Measurements from ENCODE around the gene VSTM1.
"Not testable (repeated sequence)": the region's sequence is repeated elsewhere in the genome, so short reads cannot be mapped to it uniquely, and the experiment has no call there.

The VSTM1 gene

GRCh38 chr19:54073829-54074228, 10.1 kb upstream of the VSTM1 start:
- ATAC-seq, result no peak
- DNase-seq, result no peak

GRCh38 chr19:54069470-54069869, 5.8 kb upstream of the VSTM1 start:
- no peak for DNase-seq
- ATAC-seq, result no peak

DNA sequence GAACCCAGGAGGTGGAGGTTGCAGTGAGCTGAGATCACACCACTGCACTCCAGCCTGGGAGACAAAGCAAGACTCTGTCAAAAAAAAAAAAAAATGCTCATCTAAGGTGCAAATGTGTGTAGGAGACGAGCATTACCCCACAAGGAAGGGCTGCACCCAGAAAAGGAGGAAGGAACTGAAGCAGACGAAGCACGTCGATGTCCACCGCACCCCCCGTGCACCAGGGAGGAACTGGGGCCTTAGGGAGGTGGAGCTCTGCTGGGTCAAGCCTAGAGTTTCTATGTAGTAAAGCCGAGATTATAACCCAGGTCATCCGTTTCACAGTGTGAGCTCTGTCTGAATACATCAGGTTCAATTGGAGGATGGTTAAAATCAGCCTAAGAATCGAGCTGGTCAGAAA, 1.1 kb downstream of the VSTM1 start:
- ATAC-seq, result no peak

DNA sequence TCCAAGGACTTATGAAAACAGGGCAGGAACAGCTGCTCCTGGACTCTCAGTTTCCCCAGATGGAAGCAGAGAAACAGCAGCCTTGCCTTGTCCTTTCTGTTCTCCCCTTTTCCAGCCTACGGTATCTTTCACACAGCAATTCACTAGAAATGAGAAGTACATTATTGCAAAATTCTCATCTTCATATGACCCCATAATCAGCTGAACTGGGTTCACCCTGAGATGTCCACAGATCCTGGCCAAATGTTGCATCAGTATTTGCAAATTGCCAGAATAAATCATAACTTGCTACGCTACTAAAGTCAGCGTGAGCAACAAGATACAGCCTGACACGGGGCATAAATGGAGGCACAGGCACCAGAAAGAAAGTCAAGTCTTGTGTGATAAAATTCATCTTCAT, 16.1 kb downstream of the VSTM1 start:
- ATAC-seq, result no peak

More for the DNA sequence above, 1.1 kb downstream of the VSTM1 start:
- DNase-seq, result no peak

DNA sequence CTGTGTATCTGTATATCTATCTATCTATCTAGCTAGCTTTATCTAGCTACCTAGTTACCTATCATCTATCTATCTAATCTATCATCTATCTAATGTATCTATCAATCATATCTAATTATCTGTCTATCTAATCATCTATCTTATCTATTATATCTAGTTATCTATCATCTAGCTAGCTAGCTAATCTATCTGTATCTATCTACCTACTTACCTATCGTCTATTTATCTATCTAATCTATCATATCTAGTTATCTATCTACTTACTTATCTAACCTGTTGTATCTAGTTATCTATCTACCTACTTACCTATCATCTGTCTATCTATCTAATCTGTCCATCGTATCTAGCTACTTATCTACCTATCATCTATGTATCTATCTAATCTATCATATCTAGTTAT, 17.9 kb downstream of the VSTM1 start:
- DNase-seq (no peak), ATAC-seq (no peak)

More for the DNA sequence above, 16.1 kb downstream of the VSTM1 start:
- DNase-seq, result no peak

DNA sequence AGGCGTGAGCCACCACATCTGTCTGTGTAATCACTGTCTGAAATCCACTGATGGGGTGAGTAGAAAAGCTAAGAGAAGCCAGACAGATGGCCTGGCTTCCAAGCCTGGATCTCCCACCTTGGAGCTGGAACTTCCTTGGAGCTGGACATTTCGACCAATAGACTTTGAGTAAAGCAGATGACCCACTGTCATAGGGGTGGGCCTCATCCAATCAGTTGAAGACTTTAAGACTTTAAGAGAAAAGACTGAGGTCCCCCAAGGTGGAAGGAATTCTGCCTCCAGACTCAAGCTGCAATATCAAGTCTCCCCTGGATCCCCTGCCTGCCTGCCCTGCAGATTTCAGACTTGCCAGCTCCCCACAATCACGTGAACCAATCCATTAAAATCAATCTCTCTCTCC, 20.7 kb downstream of the VSTM1 start:
- DNase-seq (no peak), ATAC-seq (no peak)

DNA sequence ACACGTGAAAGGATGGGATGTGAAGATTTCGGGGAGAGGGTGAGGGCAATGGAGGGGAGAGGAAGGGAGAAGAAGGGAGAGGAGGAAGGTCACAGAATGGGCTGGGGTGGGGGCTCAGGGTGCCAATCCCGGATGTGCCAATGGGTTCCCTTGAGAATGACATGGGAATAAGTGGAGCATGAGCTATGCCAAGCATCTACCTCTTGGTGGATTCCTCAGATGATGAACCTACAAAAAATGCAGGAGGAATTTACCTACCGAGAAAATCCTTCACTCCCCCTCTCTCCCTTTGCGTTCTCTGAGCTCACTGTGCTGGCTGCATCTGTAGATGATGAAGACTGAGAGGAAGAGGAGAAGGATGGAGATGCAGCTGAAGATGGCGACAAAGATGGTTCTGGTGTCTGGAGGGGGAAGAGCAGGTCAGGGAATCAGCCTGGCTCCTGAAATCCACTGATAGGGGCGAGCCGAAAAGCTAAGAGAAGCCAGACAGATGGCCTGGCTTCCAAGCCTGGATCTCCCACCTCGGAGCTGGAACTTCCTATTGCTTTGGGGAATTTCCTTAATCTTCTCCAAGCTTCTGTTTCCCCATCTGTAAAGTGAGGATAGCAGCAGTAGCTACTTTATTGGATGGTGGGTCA, 21.6 kb downstream of the VSTM1 start:
- DNase-seq (no peak), ATAC-seq (no peak)

- ATAC-seq (no peak), DNase-seq (no peak)
Measured at GRCh38 chr19:54040003-54040402, 23.7 kb downstream of the VSTM1 start.

- DNase-seq, ATAC-seq: not testable (repeated sequence)
Measured at GRCh38 chr19:54036542-54036941, 27.2 kb downstream of the VSTM1 start.

DNA sequence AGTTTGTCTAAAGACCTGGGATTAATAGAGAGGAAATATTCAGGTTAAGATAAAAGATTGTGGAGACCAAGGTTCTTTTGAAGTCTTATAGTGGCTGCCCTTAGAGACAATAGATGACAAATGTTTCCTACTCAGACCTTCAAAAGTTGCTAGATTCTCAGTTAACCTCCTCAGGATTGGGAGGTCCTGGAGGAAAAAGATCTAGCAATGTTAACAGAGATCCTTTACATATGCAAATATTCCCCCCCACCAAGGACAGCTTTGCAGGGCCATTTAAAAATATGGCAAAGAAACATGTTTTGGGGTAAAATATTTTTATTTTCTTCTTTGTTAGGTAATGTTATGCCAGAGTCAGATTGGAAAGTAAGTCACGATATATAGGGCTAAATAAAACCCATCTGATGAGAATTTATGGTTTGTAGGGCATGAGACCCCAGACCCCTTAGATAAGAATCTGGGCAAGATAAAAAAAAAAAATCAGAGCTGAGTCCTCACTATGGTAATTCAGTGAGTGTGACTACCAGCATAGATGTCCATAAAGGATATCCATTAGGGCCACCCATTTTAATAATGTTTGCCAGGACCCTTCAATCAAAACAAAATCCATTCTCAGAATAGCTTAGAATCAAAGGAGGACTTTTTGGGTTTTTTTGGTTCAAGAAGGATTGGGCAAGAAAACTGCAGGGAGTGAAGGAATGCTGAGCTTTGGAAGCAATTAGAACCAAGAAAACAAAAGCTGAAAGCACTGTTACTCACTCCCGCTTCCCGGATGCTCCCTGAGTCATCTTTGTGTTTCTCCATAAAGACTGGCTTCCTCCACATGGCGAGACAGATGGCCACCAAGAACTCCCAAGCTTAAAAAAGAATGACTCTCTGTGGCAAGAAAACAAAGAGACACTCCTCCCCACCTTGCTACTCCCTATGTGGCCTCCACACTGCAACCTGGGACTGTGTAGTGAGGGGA, 28.2 kb downstream of the VSTM1 start:
- ATAC-seq (no peak), DNase-seq (no peak)

GRCh38 chr19:54030895-54031586, 32.7 kb downstream of the VSTM1 start:
- DNase-seq (no peak), ATAC-seq (no peak)

- ATAC-seq (no peak), DNase-seq (peak; percentile 66)
Measured at GRCh38 chr19:54029930-54030490, 33.7 kb downstream of the VSTM1 start.

DNA sequence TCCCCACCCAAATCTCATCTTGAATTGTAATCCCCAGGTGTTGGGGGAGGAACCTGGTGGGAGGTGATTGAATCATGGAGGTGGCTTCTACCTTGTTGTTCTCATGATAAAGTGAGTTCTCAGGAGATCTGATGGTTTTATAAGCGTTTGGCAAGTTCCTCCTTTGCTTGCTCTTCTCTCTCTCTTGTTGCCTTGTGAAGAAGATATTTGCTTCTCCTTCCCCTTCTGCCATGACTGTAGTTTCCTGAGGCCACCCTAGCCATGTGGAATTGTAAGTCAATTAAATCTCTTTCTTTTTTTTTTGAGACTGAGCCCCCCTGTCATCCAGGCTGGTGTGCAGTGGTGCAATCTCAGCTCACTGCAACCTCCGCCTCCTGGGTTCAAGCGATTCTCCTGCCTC, 34.4 kb downstream of the VSTM1 start:
- ATAC-seq (no peak), DNase-seq (no peak)

DNA sequence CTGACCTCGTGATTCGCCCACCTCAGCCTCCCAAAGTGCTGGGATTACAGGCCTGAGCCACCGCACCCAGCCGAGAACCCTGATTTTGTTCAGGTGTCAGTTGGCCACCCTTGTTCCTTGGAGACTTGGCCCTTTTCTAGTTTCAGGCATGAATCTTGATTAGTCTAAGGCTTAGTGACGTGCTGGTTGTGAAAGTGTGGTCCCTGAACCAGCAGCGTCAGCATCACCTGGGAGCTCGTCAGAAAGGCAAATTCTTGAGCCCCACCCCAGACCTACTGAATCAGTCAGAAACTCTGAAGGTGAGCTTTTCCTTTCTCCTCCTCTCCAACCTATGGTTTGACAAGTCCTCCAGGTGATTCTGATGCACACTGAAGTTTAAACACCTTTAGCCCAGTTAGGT, 37.0 kb downstream of the VSTM1 start:
- ATAC-seq (no peak), DNase-seq (no peak)

DNA sequence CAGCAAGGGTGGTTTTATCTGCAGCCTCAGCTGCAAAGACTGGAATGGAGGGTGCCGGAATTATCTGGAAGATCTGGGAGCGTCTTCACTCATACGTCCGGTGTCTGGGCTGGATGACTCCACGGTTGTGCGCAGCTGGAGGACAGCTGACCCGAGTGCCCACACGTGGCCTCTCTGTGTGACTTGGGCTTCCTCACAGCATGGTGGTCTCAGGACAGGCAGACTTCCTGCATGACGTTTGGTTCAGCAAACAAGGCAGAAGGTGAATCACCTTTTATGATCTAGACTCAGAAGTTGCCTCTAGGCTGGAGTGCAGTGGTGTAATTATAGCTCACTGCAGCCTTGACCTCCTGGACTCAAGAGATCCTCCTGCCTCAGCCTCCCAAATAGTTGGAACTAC, 39.0 kb downstream of the VSTM1 start:
- ATAC-seq (no peak), DNase-seq (no peak)

- ATAC-seq, result no peak
- no peak for DNase-seq
Measured at GRCh38 chr19:54023191-54023590, 40.5 kb downstream of the VSTM1 start.

DNA sequence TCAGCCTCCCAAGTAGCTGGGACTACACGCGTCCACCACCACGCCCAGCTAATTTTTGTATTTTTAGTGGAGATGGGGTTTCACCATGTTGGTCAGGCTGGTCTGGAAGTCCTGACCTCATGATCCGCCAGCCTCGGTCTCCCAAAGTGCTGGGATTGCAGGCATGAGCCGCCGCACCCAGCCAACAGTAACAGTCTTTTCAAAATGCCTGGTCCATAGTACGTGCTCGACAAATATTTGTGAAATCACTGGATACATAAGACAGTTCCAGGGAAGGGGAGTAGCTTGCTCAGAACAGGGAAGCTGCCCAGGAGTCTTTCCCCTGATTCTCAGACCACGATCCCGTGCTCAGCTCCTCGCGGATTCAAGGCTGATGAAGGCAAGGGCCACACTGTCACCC, 41.8 kb downstream of the VSTM1 start:
- no peak for ATAC-seq
- no peak for DNase-seq

- ATAC-seq, result no peak
Measured at GRCh38 chr19:54021363-54021762, 42.3 kb downstream of the VSTM1 start.

GRCh38 chr19:54017261-54017660, 46.4 kb downstream of the VSTM1 start:
- no peak for ATAC-seq

More at GRCh38 chr19:54021363-54021762, 42.3 kb downstream of the VSTM1 start:
- no peak for DNase-seq

DNA sequence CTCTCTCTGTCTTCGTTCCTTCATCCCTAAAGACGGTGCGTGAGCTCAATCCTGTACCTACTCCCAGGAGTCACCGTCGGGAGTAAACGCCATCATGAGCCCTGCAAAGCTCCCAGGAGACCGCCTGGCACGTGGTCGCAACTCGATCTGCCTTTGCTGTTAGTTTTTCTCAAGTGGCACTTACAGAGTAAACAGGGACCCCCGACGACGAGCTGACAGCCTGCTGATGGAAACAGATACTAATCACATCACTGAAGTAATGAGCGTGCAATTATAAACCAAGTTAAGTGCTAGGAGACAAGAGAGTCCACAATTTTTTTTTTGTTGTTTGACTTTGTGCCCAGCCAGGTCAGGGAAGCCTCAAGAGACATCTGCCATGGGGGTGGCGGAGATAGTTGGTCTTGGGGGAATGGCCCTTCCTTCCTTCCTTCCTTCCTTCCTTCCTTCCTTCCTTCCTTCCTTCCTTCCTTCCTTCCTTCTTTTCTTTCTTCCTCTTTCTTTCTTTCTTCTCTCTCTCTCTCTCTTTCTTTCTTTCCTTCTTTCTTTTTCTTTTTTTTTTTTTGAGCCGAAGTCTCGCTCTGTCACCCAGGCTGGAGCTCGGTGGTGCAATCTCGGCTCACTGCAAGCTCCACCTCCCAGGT, 48.7 kb downstream of the VSTM1 start:
- ATAC-seq (no peak), DNase-seq (no peak)

More at GRCh38 chr19:54017261-54017660, 46.4 kb downstream of the VSTM1 start:
- DNase-seq, result no peak

DNA sequence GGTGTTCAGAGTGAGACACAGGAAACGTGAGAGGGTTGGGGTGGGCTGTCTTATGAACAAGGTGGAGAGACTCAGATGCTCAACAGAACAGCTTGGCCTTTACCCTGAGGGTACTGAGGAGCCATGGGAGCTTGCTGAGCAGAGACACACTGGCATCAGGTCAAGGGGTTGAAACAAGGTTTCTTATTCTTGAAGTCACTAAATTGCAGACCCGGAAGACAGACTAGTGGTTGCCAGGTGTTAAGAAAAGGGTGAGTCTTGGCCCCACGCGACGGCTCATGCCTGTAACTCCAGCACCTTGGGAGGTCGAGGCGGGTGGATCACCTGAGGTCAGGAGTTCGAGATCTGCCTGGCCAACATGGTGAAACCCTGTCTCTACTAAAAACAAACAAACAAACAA, 49.8 kb downstream of the VSTM1 start:
- ATAC-seq (no peak), DNase-seq (no peak)
